Measurements from ENCODE around the gene STARD3.

- TF ChIP-seq, protein P1, sequence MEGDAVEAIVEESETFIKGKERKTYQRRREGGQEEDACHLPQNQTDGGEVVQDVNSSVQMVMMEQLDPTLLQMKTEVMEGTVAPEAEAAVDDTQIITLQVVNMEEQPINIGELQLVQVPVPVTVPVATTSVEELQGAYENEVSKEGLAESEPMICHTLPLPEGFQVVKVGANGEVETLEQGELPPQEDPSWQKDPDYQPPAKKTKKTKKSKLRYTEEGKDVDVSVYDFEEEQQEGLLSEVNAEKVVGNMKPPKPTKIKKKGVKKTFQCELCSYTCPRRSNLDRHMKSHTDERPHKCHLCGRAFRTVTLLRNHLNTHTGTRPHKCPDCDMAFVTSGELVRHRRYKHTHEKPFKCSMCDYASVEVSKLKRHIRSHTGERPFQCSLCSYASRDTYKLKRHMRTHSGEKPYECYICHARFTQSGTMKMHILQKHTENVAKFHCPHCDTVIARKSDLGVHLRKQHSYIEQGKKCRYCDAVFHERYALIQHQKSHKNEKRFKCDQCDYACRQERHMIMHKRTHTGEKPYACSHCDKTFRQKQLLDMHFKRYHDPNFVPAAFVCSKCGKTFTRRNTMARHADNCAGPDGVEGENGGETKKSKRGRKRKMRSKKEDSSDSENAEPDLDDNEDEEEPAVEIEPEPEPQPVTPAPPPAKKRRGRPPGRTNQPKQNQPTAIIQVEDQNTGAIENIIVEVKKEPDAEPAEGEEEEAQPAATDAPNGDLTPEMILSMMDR (IDR thresholded peaks at IDR 0.05) = no peak
- no peak for TF ChIP-seq POLR2A (IDR thresholded peaks at IDR 0.05)
Observed at GRCh38 chr17:39607851-39608130, 29.2 kb upstream of the STARD3 start, which contains the start of gene NEUROD2.
